ENCODE results near the gene MBOAT7. TPM values are rescaled to one million over a fixed set of nuclear protein-coding genes. Genes with fewer than 3 reads are reported as not detected.

MBOAT7 gene
- total and polyA plus RNA-seq, 2 experiments from 2014 or later = 109 to 133 TPM

DNA sequence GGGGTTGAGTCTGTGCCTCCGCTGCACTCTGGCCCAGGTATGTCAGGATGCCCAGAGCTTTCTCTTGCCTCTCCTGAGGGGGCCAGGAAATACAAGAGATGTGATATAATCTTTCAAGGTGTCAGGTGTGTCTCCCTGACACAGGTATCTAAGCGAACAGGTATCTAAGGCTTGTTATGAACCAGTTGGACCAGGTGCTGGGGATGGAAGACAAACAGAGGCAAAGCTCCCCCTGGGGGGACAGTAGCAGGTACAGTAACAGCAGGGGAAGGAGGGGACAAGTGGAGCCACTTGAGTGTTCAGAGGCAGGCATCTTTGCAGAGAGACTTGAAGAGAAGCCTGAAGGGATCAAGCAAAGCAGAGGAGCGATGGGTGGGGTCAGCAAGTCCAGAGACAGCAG is 32.4 kb downstream of the MBOAT7 start:
- no peak overlapping the region for H3K27ac ChIP-seq
- DNase-seq = no peak
- H3K4me1 ChIP-seq (ENCODE audit: insufficient read depth) = peaks cover 24% of the 10 kb centered on the region
- no peak overlapping the region for H2AFZ ChIP-seq
- H3K9me3 ChIP-seq (ENCODE audit: low read depth) = no peaks in the 10 kb centered on the region
- H3K4me3 ChIP-seq = no peak overlapping the region
- TF ChIP-seq EZH2 (IDR thresholded peaks at IDR 0.05; ENCODE audit: insufficient read depth, poor library complexity, severe bottlenecking) (no peak), EZH2phosphoT487 (IDR thresholded peaks at IDR 0.05; ENCODE audit: insufficient read depth, low read depth) (no peak)
- H3K36me3 ChIP-seq (ENCODE audit: low read depth) = peaks cover 26% of the 10 kb centered on the region; the same call in 1 of the 2 replicates
- H3K79me2 ChIP-seq (ENCODE audit: insufficient read depth) = peaks cover 26% of the 10 kb centered on the region; the same call in 1 of the 2 replicates
- peaks cover 28% of the 10 kb centered on the region for H3F3A ChIP-seq (ENCODE audit: insufficient read depth)
- no peak overlapping the region for H3K4me2 ChIP-seq (ENCODE audit: unreplicated experiment)
- H3K9ac ChIP-seq = no peak overlapping the region
- H3K9me2 ChIP-seq (ENCODE audit: insufficient read depth) = no peaks in the 10 kb centered on the region
- 83 to 94% methylated on average over 3 of the region's 3 CpGs for WGBS, 2 experiments (ENCODE audit: low coverage in 1 of 2, low lambda C conversion rate in 2 of 2, missing lambda C conversion rate in 2 of 2)
- no peaks in the 10 kb centered on the region for H4K20me1 ChIP-seq (ENCODE audit: insufficient read depth)
- H3K27me3 ChIP-seq (replicated peaks; ENCODE audit: insufficient read depth) = no peaks in the 10 kb centered on the region
- in situ Hi-C loops (cut with MboI) = no loop called here

DNA sequence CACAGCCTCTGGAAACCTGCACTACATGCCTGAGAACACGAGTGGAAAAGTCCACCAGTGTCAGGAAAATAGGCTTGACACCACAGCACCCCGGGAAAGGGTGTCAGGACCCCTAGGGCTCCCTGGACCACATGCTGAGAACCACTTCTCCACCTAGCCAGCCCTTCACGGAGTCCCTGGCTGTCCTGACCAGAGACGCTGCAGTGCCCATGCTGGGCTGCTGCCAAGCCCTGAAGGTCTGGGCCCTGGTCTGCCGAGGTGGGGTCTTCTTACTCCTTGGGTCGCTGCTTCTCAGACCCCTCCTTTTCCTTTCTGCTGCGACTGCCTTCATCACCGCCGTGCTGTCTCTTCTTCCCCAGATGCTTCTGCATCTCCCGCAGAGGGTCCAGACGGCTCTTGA is 32.9 kb downstream of the MBOAT7 start:
- WGBS, 2 experiments (ENCODE audit: low coverage in 1 of 2, low lambda C conversion rate in 2 of 2, missing lambda C conversion rate in 2 of 2) = 65 to 68% methylated on average over 11 of the region's 11 CpGs
- Histone ChIP-seq H3K4me3 (no peak overlapping the region), H3K36me3 (ENCODE audit: low read depth) (peaks cover 26% of the 10 kb centered on the region; the same call in 1 of the 2 replicates), H3K79me2 (ENCODE audit: insufficient read depth) (peaks cover 26% of the 10 kb centered on the region; the same call in 1 of the 2 replicates), H3K9ac (no peak overlapping the region), H3F3A (ENCODE audit: insufficient read depth) (peaks cover 28% of the 10 kb centered on the region), H2AFZ (no peak overlapping the region), H3K4me2 (ENCODE audit: unreplicated experiment) (no peak overlapping the region), H3K9me3 (ENCODE audit: low read depth) (no peaks in the 10 kb centered on the region), H3K27ac (no peak overlapping the region), H3K4me1 (ENCODE audit: insufficient read depth) (peaks cover 24% of the 10 kb centered on the region), H3K27me3 (replicated peaks; ENCODE audit: insufficient read depth) (no peaks in the 10 kb centered on the region), H3K9me2 (ENCODE audit: insufficient read depth) (no peaks in the 10 kb centered on the region), H4K20me1 (ENCODE audit: insufficient read depth) (no peaks in the 10 kb centered on the region)
- in situ Hi-C loops (cut with MboI) = no loop called here
- no peak for DNase-seq
- TF ChIP-seq EZH2 (IDR thresholded peaks at IDR 0.05; ENCODE audit: insufficient read depth, poor library complexity, severe bottlenecking) = no peak

DNA sequence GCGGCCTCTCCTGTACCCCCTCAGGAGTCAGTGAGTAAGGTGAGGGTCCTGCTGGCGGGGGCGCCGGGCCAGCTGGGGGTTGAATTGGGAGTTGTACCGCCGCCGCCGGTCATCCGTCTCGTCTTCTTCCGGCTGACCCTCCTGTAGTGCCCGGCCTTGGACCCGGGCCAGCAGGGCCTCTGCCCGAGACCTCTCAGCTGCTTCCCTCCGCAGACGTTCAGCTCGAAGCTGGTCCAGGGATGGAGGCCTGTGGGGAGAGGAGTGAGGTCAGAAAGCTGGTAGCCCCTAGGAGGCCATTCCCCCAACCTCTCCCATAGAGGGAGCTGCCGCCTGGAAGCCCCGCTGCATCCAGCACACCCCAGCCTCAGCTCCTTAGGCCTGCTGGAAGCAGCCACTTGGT is 33.7 kb downstream of the MBOAT7 start:
- Histone ChIP-seq H3K79me2 (ENCODE audit: insufficient read depth) (peaks cover 26% of the 10 kb centered on the region; the same call in 1 of the 2 replicates), H3K27ac (no peak overlapping the region), H3K9me3 (ENCODE audit: low read depth) (no peaks in the 10 kb centered on the region), H3K4me2 (ENCODE audit: unreplicated experiment) (no peak overlapping the region), H3K27me3 (replicated peaks; ENCODE audit: insufficient read depth) (no peaks in the 10 kb centered on the region), H3K4me3 (no peak overlapping the region), H4K20me1 (ENCODE audit: insufficient read depth) (no peaks in the 10 kb centered on the region), H3K36me3 (ENCODE audit: low read depth) (peaks cover 26% of the 10 kb centered on the region; the same call in 1 of the 2 replicates), H2AFZ (no peak overlapping the region), H3K4me1 (ENCODE audit: insufficient read depth) (peaks cover 20% of the 10 kb centered on the region), H3K9ac (no peak overlapping the region), H3K9me2 (ENCODE audit: insufficient read depth) (no peaks in the 10 kb centered on the region), H3F3A (ENCODE audit: insufficient read depth) (peaks cover 28% of the 10 kb centered on the region)
- TF ChIP-seq EZH2 (IDR thresholded peaks at IDR 0.05; ENCODE audit: insufficient read depth, poor library complexity, severe bottlenecking) (no peak), EZH2phosphoT487 (IDR thresholded peaks at IDR 0.05; ENCODE audit: insufficient read depth, low read depth) (no peak)
- in situ Hi-C loops (cut with MboI) = no loop called here
- WGBS, 2 experiments (ENCODE audit: low coverage in 1 of 2, low lambda C conversion rate in 2 of 2, missing lambda C conversion rate in 2 of 2) = 78 to 84% methylated on average over 17 to 19 of the region's 19 CpGs
- DNase-seq = no peak

DNA sequence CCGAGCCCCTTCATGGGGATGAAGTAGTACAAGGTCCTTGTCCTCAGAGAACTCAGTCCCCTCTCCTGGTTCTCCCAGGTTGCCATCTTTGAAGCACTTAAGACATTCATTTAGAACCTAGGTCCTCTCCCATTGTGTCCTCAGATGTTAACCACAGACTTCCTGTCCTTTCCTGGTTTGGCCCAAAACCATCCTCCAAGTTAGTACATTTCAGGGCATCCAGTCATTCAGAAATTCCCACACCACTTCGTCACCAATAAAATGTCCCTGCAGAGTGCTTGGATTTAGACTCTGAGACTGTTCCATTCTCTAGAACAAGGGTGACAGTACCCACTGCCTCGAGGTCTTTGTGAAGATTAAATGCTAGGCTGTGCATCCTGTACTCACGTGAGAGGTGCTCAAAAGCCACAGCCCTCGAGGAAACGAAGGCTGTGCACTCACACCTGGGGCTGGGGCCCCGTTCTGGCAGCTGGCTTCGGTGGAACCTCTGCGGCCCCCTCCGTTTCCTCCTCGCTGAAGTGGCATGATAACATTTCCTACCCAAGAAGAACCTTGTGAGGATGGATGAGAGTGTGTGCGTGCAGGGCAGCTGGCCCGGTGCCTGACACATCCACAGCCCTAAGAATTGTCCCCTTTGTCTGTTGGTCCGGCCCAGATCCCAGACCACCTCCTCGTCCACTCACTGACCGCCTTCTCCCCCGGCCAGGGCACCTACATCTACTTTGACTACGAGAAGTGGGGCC is 34.6 kb downstream of the MBOAT7 start:
- no peaks in the 10 kb centered on the region for H3K27me3 ChIP-seq (replicated peaks; ENCODE audit: insufficient read depth)
- peak overlapping the region; percentile 48 for H3K27ac ChIP-seq
- TF ChIP-seq EZH2 (IDR thresholded peaks at IDR 0.05; ENCODE audit: insufficient read depth, poor library complexity, severe bottlenecking) (no peak), EZH2phosphoT487 (IDR thresholded peaks at IDR 0.05; ENCODE audit: insufficient read depth, low read depth) (no peak)
- H3K79me2 ChIP-seq (ENCODE audit: insufficient read depth) = peaks cover 26% of the 10 kb centered on the region; the same call in 1 of the 2 replicates
- H3K4me2 ChIP-seq (ENCODE audit: unreplicated experiment) = no peak overlapping the region
- H2AFZ ChIP-seq = no peak overlapping the region
- in situ Hi-C loops (cut with MboI) = no loop called here
- no peaks in the 10 kb centered on the region for H3K9me2 ChIP-seq (ENCODE audit: insufficient read depth)
- H3K9ac ChIP-seq = no peak overlapping the region
- H3K9me3 ChIP-seq (ENCODE audit: low read depth) = no peaks in the 10 kb centered on the region
- 65 to 70% methylated on average over 13 to 18 of the region's 18 CpGs for WGBS, 2 experiments (ENCODE audit: low coverage in 1 of 2, low lambda C conversion rate in 2 of 2, missing lambda C conversion rate in 2 of 2)
- DNase-seq = peak; percentile 69
- H3K4me1 ChIP-seq (ENCODE audit: insufficient read depth) = peaks cover 17% of the 10 kb centered on the region
- no peak overlapping the region for H3K4me3 ChIP-seq
- H3F3A ChIP-seq (ENCODE audit: insufficient read depth) = peaks cover 25% of the 10 kb centered on the region
- no peaks in the 10 kb centered on the region for H4K20me1 ChIP-seq (ENCODE audit: insufficient read depth)
- H3K36me3 ChIP-seq (ENCODE audit: low read depth) = peaks cover 26% of the 10 kb centered on the region; the same call in 1 of the 2 replicates

Measured in GM23248 (cell line).